ENCODE measurements around the gene KCNAB1.
"Not testable (repeated sequence)": the region's sequence is repeated elsewhere in the genome, so short reads cannot be mapped to it uniquely, and the experiment has no call there.

KCNAB1 gene

DNA sequence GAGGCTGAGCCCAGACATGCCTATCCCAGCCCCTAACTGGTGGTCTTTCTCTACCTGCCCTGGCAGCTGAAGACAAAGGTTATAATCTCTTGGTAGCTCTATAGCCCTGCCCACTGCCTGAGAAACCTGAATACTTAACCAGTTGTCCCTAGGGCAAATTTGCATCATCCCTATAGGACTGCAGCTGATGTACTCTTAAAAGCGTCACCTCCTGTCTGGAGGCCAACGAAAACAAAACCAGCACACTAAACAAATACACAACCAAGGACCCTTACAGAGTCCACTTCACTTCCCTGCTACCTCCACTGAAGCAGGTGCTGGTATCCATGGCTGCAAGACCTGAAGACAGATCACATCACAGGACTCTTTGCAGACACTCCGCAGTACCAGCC, 98.0 kb downstream of the KCNAB1 start:
- DNase-seq: no peak
- no peak for ATAC-seq

DNA sequence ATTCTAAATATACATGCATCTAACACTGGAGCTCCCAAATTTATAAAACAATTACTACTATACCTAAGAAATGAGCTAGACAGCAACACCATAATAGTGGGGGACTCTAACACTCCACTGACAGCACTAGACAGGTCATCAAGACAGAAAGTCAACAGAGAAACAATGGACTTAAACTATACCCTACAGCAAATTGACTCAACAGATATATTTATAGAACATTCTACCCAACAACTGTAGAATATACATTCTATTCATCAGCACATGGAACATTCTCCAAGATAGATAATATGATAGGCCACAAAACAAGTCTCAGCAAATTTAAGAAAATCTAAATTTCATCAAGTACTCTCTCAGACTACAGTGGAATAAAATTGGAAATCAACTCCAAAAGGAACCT, 102.0 kb downstream of the KCNAB1 start:
- not testable (repeated sequence) for DNase-seq, ATAC-seq

DNA sequence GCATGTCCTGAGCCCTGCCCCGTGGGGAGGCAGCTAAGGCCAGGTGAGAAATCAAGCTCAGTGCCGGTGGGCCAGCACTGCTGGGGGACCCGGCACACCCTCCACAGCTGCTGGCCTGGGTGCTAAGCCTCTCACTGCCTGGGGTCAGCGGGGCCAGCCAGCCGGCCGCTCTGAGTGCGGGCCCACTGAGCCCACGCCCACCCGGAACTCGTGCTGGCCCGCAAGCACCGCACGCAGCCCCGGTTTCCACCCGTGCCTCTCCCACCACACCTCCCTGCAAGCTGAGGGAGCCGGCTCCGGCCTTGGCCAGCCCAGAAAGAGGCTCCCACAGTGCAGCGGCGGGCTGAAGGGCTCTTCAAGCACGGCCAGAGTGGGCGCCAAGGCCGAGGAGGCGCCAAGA, 103.7 kb downstream of the KCNAB1 start:
- not testable (repeated sequence) for DNase-seq, ATAC-seq

DNA sequence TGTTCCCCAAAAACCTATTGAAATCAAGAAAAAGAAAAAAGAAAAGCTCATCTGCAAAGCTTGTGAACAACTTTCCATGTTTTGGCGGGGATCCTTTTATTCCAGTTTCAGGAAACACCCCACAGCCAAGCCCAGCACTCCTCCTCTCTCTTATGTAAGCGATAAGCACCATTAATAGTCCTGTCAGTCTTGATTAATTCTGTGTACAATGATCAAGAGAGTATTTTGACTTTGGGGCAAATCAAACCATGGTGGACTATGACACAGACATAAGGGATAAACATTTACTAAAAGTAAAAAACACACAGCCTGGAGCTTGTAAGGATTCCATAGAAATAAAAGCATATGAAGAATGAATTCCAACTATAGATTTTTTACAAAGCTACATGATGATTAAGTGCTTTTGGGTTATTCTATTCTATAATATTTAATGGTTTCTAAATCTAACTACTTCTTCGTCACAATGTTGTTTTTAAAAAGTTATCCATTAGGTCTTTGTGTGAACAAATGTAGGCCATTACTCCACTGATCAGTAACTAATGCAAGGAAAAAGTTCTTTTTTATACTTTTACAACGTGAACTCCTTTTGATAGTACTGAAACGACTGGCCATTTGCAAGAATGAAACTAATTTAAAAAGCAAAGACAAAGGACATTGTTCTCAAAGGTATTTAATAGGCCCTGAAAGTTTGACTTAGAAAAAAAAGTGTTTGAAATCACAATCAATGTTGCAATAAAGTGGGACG, 106.5 kb downstream of the KCNAB1 start:
- DNase-seq: no peak
- ATAC-seq: no peak

DNA sequence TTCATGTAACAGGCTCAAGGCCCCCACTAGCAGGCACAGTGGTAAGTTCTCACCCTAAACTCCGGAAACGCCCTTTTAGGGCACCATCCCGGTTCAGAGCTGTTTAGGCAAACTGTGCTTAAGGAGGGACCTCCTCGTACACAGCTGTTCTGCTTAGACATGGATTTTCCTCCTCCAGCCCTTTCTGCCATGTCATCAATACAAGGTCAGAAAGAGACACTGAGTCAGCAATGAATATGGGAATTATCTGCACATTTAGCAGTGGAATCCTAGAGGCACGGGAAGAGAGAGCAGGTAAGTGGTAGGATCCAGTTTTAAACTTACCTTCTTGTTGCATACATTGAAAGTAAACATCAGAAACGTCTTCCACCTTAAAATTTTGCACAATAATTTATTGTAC, 107.3 kb downstream of the KCNAB1 start:
- ATAC-seq: no peak
- DNase-seq: no peak

DNA sequence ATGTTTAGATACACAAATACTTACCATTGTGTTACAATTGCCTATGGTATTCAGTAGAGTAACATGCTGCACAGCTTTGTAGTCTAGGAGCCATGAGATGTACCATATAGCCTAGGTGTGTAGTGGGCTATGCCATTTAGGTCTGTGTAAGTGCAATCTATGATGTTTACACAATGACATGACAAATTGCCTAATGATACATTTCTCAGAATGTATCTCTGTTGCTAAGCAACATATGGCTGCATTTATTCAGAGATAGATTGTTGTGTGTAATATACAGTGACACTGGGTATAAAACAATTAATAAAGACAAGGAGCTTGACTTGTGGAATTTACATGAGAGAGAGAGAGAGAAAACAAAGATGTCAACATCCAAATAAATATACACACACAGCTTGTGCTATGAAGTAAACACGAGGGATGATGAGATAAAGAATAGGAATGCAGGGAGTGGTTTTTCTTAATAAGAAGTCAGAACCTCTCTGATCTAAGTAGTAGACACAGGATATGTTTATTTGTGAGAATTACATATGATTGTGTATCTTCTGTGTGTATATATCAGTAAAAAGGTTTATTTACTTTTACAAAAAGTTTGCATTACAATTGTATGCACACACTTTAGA, 110.0 kb downstream of the KCNAB1 start:
- no peak for ATAC-seq
- DNase-seq: no peak

DNA sequence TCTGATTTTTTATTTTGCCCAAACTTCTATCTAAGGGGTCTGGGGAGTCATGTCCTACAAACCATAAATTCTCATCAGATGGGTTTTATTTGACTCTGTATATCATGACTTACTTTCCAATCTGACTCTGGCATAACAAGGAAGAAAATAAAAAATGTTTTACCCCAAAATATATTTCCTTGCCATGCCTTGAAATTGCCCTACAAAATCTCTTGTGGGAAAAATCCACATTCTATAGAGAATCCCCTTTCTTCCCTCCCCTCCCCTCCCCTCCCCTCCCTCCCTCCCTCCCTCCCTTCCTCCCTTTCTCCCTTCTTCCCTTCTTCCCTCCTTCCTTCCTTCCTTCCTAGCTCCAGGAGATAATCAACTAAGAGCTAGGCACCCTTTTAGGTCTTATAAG, 110.8 kb downstream of the KCNAB1 start:
- ATAC-seq: not testable (repeated sequence)

DNA sequence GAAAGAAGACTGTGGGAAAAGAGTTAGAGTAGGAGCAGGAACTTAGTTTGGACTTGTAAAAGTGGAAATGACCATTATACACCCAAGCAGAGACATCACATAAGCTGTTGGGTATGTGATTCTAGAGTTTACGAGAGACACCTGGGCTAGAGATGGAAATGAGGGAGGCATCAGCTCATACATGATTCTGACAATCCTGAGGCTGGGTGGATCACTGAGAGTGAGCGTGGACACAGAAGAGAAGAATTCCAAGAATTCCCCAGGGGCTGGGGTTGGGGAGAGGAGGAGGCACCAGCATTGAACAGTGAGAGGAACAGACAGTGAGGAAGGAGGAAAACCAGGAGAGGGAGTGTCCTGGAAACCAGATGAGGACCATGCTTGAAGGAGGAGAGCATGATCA, 113.5 kb downstream of the KCNAB1 start:
- DNase-seq (no peak), ATAC-seq (no peak)

More for the DNA sequence above, 110.8 kb downstream of the KCNAB1 start:
- DNase-seq: not testable (repeated sequence)

DNA sequence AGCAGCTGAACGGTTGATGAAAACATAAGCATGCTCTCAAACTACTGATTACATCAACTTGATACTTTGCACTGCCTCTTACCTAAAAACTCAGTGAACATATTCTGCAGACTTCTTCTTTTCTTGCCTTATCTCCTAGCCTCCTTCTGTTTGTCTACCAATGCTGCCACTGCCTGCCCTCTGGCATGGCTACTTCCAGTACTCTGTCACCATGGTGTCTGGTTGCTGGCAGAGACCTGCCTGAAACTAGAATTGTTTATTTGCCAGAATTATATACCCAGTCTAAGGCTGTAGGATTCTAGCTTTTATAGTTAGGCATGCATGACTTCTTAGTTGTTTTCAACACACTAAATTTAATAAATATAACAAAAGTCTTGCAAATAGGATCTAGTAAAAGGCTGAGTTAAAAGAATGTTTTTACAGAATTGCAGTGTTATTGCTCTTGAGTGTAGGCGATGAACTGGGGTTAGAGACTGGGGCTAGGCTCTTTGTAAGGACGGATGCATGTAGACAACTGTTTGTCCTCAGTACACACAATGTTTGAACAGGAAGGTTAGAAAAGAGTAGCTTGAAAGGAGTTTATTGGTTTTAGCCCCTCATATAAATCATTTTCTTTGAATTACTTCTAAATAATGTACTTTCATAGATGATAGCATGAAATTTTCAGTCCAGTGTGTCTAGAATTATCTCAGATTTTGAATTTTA, 116.3 kb downstream of the KCNAB1 start:
- ATAC-seq (no peak), DNase-seq (no peak)

DNA sequence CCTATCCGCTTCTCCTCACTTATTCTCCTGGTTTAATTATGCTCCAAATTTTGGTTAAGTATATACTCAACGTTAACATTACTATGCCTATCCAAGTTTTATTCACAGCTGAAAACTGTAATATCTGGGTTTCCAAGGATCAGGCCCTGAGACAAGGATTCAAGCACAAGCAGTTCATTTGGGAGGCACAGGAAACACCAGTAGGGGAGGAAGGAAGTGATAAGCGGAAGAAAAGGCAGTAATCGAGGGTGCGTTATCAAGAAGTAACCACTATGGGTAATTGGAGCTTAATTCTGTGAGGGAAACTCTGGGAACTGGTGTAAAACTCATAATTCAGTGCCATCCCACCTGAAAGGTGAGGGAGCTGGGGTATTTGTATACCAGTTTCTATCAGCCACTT, 120.3 kb downstream of the KCNAB1 start:
- ATAC-seq: no peak
- DNase-seq: no peak

DNA sequence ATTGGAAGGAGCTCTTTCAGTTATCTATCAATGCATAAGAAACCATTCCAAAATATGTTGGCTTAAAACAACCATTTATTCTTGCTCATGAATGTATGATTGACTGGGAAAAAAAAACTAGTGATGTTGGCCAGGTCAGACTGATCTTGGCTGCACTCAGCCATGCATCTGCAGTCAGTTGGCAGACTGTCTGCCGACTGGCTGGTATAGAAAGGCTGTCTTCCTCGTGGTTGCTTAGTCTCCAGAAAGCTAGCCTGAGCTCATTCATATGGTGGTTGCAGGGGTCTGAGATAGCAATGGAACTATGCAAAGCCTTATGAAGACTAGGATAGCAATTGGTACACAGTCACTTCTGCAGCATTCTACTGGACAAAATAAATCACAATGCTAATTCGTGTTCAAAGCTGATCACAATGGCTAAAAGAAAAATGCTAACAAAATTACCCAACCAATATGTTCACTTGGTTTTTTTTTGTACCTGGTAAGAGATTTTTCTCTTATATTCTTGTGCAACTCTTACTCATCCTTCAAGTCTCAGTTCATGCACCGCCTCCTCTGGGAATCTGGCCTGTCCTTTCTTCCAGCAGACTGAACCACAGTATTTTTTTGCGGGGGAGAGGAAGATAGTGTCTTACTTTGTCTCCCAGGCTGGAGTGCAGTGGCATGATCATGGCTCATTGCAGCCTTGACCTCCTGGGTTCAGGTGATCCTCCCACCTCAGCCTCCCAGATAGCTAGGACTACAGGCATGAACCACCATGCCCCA, 126.8 kb downstream of the KCNAB1 start:
- DNase-seq: no peak
- ATAC-seq: no peak

DNA sequence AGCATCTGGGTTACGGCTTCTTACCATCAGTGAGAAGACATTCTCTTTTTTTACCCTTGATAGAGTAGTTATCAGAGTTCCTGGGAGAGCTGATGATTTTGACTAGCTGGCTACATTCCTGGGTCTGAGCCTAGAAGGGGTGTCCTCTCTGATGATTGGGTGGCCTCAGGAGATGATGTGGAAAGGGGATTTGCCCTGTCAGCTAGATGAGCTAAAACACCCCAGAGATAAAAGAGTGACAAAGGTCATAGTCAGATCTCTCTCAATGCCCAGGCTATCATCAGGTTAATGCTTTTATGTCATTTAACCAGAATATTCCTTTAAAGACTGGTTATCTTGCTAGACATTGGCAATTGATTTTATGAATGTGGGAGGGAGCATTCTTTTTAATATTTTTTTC, 130.2 kb downstream of the KCNAB1 start:
- no peak for DNase-seq
- no peak for ATAC-seq

DNA sequence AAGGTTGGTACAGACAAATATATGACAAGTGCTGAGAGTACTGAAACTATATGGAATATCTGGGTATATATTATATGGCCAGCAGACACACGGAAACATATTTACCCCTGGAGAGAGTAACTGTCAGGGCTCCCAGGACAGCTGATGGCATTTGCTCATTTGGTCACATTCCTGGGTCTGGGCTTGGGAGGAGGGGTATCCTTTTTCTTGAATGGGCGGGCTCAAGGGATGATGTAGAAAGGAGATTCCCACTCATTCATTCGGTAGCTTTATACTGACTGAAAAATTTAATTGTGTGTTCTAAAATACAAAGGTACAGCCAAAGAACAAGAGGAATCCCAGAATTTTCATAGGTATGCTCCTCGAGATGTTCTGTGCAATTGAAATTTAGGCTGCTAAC, 131.0 kb downstream of the KCNAB1 start:
- DNase-seq (no peak), ATAC-seq (no peak)

DNA sequence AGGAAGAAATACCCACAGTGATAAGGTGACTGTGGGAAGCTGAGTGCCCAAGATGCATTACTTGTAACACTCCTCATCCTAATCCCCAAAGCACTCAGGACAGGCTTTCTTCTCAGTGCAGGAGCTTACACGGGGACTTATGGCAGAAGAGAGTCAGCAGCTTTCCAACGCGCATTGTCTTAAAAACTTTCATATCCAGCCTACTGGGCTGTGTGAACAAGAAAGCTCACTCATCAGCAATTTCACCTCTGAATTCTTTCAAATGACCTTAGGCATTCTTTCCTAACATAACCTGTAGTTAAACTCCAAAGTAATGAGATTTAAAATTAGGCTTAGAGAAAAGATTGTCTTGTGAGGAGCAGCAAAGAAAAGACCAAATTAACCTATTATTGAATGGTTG, 132.3 kb downstream of the KCNAB1 start:
- DNase-seq (no peak), ATAC-seq (no peak)

DNA sequence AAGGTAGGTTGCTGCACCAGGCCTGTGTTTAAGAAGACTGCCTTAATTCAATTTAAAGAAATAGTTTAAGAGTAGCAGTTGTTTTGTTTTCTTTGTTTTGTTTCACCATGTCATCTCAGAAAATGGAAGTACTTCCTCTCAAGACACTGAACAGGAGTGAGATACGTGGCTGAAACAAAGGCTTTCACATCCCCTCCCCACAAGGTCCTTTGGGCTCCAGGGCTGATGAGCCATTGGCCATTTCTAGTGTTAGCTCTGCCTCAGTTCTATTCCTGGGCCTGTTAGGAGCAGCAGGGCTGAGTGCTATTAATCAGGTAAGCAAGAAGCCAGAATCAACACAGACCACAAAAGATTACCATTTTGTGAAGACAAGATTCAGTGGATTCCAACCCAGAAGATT, 132.8 kb downstream of the KCNAB1 start:
- DNase-seq (no peak), ATAC-seq (no peak)

DNA sequence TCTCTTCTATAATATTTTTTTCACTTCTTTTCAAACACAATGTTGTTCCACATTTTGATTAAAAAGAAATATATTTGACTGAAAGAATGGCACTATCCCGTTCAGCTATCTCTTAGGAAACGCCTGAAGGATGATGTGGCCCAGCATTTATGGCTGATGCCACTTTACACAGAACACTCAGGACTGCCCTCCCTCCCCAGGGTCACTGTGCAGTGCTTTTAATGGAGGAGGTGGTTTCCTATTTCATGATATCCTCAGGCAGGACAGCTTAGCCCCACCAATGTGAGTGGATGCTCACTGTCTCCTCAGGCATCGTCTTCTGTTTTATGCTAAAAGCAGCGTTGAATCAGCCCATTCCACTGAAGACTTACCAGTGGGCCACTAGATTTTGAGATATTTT, 135.9 kb downstream of the KCNAB1 start:
- DNase-seq: no peak
- no peak for ATAC-seq

DNA sequence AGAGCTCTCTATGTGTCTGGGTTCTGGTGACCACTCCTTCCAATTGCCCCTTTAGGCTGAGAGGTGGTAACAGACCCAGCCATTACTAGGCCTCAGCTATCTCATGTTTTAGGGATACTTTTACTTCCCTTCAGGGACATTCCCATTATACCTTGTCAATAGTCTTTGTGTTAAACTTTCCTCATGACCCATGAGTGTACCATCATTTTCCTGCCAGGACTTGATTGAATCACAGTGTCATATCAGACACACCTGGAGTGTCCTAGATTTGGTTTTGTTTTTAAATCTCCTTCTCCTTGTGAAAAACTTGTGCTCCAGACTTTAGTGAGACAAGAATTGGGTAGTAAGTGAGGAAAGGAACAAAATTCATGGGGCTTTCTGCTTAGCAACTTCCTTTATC, 136.6 kb downstream of the KCNAB1 start:
- DNase-seq (no peak), ATAC-seq (no peak)

DNA sequence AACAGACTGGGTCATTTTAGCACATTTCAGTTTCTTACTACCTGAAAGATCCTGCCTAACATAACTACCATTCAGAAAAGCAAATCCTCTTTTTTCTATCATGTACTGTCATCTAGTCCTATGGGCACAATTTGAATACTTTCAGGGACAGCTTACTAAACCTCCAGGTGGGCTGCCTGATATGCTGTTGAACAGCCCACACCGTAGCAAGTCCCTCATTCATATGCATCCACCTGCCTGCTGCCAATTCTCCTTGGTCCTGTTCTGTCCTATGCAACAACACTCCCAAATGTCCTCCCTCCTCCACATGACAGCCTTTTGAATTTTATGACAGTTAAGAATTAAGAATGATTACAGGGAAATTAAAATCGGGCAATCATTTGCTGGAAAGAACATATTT, 137.9 kb downstream of the KCNAB1 start:
- ATAC-seq: no peak
- no peak for DNase-seq

DNA sequence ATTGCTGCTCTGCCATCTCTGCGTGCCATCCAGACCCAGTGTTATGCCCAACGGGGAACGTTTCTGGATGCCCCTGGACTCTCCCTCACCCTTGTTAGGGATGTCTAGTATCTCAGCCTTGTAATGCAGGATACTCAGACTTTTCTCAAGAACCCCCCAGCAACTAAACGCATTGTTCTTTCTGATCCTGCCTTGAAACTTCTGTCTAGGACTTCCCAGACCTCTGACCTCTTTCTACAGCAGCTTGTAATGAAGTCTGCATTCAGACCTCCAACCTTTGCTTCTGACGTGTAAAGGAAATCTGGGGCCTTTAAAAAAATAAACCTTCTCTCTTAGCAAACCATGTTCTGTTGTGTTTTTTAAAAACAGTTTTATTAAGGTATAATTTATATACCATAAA, 139.5 kb downstream of the KCNAB1 start:
- no peak for ATAC-seq
- no peak for DNase-seq

DNA sequence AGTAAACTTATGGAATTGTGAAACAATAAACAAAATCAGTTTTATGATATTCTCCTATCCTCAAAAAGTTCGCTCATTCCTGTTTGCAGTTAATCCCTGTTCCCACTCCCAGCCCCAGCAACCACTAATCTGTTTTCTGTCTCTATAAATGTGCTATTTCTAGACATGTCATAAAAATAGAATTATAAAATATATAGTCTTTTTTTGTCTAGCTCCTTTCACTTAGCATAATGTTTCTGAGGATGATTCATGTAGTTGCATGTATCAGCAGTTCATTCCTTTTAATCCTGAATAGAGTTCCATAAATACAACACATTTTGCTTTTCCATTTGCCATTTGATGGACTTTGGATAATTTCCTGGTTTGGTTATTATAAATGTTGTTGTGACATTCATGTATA, 140.0 kb downstream of the KCNAB1 start:
- DNase-seq (no peak), ATAC-seq (no peak)

DNA sequence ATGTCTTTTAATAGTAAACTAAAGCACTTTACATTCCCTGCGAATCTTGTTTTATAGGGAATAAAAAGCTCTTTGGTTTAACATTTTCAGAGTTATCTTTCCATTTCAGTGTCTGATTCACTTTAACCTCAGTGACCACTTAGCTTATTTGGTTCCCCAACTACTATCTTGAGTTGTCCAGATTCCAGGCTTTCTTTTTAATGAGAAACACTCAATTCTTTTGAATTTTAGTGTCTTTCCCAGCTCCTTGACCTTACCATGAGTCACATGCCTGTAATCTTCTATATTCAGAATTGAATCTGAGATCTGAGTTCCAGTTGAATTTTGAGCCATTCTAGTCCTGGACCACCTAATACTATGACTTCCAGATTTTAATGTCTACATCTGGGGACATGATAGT, 144.4 kb downstream of the KCNAB1 start:
- no peak for ATAC-seq

DNA sequence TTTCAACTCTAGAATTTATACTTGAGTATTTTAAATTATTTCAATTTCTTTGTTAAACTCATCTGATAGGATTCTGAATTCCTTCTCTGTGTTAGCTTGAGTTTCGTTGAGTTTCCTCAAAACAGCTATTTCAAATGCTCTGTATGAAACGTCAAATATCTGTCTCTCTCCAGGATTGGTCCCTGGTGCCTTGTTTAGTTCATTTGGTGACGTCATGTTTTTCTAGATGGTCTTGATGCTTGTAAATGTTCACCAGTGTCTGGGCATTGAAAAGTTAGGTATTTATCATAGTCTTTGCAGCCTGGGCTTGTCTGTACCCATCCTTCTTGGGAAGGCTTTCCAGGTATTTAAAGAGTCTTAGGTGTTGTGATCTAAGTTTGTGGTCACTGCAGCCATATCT, 151.1 kb downstream of the KCNAB1 start:
- DNase-seq (no peak), ATAC-seq (no peak)

More for the DNA sequence above, 144.4 kb downstream of the KCNAB1 start:
- DNase-seq: no peak

Measured in stimulated activated naive CD8-positive, alpha-beta T cell treated with anti-CD3 and anti-CD28 coated beads, Interleukin-15, Interleukin-2, amounts not matched to agents 100 U/mL and 50 U/mL, for 24 hours (primary cell).